ENCODE measurements around the gene STX8.

DNA sequence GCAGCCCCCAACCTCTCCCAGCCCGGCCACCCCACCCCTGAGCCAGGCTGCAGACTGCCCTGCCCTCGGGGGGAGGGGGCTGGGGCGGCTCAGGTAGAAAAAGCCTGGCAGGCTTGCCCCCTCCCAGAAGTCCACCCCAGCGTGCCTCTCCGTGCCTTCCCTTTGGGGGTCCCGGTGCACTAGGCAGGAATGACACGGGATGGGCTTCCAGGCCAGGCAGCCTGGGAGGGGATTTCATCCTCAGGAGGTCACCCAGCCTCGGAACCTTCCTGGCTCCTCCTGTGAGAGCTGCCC, 369.3 kb downstream of the STX8 start:
- TF ChIP-seq, protein P1, sequence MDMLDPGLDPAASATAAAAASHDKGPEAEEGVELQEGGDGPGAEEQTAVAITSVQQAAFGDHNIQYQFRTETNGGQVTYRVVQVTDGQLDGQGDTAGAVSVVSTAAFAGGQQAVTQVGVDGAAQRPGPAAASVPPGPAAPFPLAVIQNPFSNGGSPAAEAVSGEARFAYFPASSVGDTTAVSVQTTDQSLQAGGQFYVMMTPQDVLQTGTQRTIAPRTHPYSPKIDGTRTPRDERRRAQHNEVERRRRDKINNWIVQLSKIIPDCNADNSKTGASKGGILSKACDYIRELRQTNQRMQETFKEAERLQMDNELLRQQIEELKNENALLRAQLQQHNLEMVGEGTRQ (IDR thresholded peaks at IDR 0.05; ENCODE audit: borderline replicate concordance, low read depth, low read length), result no peak
- TF ChIP-seq CHD2 (IDR thresholded peaks at IDR 0.05; ENCODE audit: low read length, partially characterized antibody) (no peak), RAD21 (IDR thresholded peaks at IDR 0.05; ENCODE audit: low read length) (no peak), POLR2AphosphoS5 (IDR thresholded peaks at IDR 0.05; ENCODE audit: low read depth, low read length) (no peak), GATA2 (CRISPR knock-in tag; IDR thresholded peaks at IDR 0.05) (no peak), GABPA (IDR thresholded peaks at IDR 0.05; ENCODE audit: low read depth) (no peak), FOXM1 (IDR thresholded peaks at IDR 0.05; ENCODE audit: low read depth) (no peak), MXI1 (IDR thresholded peaks at IDR 0.05; ENCODE audit: low read depth, low read length) (no peak), REST (IDR thresholded peaks at IDR 0.05; ENCODE audit: low read depth, low read length) (no peak), EP300 (IDR thresholded peaks at IDR 0.05; ENCODE audit: borderline replicate concordance in 1 of 2, low read depth in 1 of 2, low read length in 1 of 2) (no peak)
- TF ChIP-seq, protein P2, sequence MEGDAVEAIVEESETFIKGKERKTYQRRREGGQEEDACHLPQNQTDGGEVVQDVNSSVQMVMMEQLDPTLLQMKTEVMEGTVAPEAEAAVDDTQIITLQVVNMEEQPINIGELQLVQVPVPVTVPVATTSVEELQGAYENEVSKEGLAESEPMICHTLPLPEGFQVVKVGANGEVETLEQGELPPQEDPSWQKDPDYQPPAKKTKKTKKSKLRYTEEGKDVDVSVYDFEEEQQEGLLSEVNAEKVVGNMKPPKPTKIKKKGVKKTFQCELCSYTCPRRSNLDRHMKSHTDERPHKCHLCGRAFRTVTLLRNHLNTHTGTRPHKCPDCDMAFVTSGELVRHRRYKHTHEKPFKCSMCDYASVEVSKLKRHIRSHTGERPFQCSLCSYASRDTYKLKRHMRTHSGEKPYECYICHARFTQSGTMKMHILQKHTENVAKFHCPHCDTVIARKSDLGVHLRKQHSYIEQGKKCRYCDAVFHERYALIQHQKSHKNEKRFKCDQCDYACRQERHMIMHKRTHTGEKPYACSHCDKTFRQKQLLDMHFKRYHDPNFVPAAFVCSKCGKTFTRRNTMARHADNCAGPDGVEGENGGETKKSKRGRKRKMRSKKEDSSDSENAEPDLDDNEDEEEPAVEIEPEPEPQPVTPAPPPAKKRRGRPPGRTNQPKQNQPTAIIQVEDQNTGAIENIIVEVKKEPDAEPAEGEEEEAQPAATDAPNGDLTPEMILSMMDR (IDR thresholded peaks at IDR 0.05), result no peak

Measured in SK-N-SH (cell line).